Upper lobe of right lung (tissue), 1 donor: Measurements from ENCODE around the gene NRXN3. TPM values are rescaled to one million over a fixed set of nuclear protein-coding genes. Genes with fewer than 3 reads are reported as not detected.
A peak's percentile ranks its signal among the peaks of the same experiment; 100 is the strongest.

Source experiments
- ATAC-seq: fragments of 200-7000 bp; cut with Tn5 transposase; one replicate; pipeline ENCODE4 v1.9.1; 2020; ENCODE audit warnings: mild to moderate bottlenecking, moderate library complexity
- DNase-seq: peaks from one replicate; pipeline ENCODE4 v3.0.0-alpha.2; 2020
- H3K27ac ChIP-seq: fragments of 200-600 bp; one replicate; pipeline ENCODE4 v1.8.0; 2022
- H3K27me3 ChIP-seq: fragments of 200-600 bp; one replicate; pipeline ENCODE4 v1.8.0; 2022; ENCODE audit warnings: mild to moderate bottlenecking
- H3K36me3 ChIP-seq: fragments of 200-600 bp; one replicate; pipeline ENCODE4 v1.8.0; 2022
- H3K4me1 ChIP-seq: fragments of 200-600 bp; one replicate; pipeline ENCODE4 v1.8.0; 2022
- H3K4me3 ChIP-seq: fragments of 200-600 bp; one replicate; pipeline ENCODE4 v1.8.0; 2022; ENCODE audit warnings: mild to moderate bottlenecking
- H3K9me3 ChIP-seq: fragments of 200-600 bp; one replicate; pipeline ENCODE4 v1.8.0; 2022
- CTCF ChIP-seq: fragments of 200-600 bp; IDR thresholded peaks from one replicate; pipeline ENCODE4 v1.8.0; 2022; ENCODE audit warnings: antibody characterized with exemption
- intact Hi-C: fragments of 100-400 bp; cut with DNase I; formaldehyde crosslinking; loops from one replicate; pipeline ENCODE4 v1.11.0; 2022
- total RNA-seq: library from RNA; stranded (reverse); fragmentation: NEBNext Ultra II Directional; extraction: Animal tissue kit (Norgen Biotek cat#: 25700); gene quantifications from one replicate; pipeline ENCODE4 v1.2.1, GENCODE V29; 2021
- donor health status: DM: no; HTN: yes; CAD: no; lungs with severe emphysema.

Gene NRXN3
- total RNA-seq, 1 donor from 2014 or later, result 10.0 TPM

- Histone ChIP-seq H3K27me3 (no peaks in the 10 kb centered on the region), H3K27ac (no peak overlapping the region), H3K4me3 (no peak overlapping the region), H3K4me1 (no peaks in the 10 kb centered on the region), H3K9me3 (no peaks in the 10 kb centered on the region), H3K36me3 (no peaks in the 10 kb centered on the region)
- ATAC-seq (peak; percentile 90), DNase-seq (no peak)
- intact Hi-C loops, result no loop called here
- peak; percentile 88 for TF ChIP-seq CTCF
These were observed 428.1 kb downstream of the NRXN3 start for GRCh38 chr14:78598046-78598920.

- Histone ChIP-seq H3K27me3 (no peaks in the 10 kb centered on the region), H3K36me3 (no peaks in the 10 kb centered on the region), H3K27ac (no peak overlapping the region), H3K4me1 (no peaks in the 10 kb centered on the region), H3K4me3 (no peak overlapping the region), H3K9me3 (no peaks in the 10 kb centered on the region)
- intact Hi-C loops, result no loop called here
- no peak for ATAC-seq
- no peak for DNase-seq
- TF ChIP-seq CTCF, result no peak
These were observed 435.0 kb downstream of the NRXN3 start for GRCh38 chr14:78605025-78605762.

- Histone ChIP-seq H3K27me3 (no peaks in the 10 kb centered on the region), H3K27ac (no peak overlapping the region), H3K4me3 (no peak overlapping the region), H3K4me1 (no peaks in the 10 kb centered on the region), H3K9me3 (no peaks in the 10 kb centered on the region), H3K36me3 (no peaks in the 10 kb centered on the region)
- TF ChIP-seq CTCF, result no peak
- intact Hi-C loops, result no loop called here
- ATAC-seq (no peak), DNase-seq (no peak)
These were observed 435.8 kb downstream of the NRXN3 start for GRCh38 chr14:78605897-78606500.

- Histone ChIP-seq H3K36me3 (no peaks in the 10 kb centered on the region), H3K4me1 (no peaks in the 10 kb centered on the region), H3K27ac (no peak overlapping the region), H3K4me3 (no peak overlapping the region), H3K9me3 (no peaks in the 10 kb centered on the region), H3K27me3 (no peaks in the 10 kb centered on the region)
- no peak for TF ChIP-seq CTCF
- intact Hi-C loops, result no loop called here
- ATAC-seq (no peak), DNase-seq (no peak)
These were observed 439.0 kb downstream of the NRXN3 start for GRCh38 chr14:78608998-78609787.

GRCh38 chr14:78610994-78611393 lies 440.8 kb downstream of the NRXN3 start:
- H3K4me1 ChIP-seq, result no peaks in the 10 kb centered on the region
- ATAC-seq (no peak), DNase-seq (no peak)
- no peaks in the 10 kb centered on the region for H3K36me3 ChIP-seq
- no peak for TF ChIP-seq CTCF
- H3K4me3 ChIP-seq, result no peak overlapping the region
- H3K9me3 ChIP-seq, result no peaks in the 10 kb centered on the region
- intact Hi-C loops, result no loop called here
- no peaks in the 10 kb centered on the region for H3K27me3 ChIP-seq
- no peak overlapping the region for H3K27ac ChIP-seq
